ENCODE measurements around the gene PPP4R1.

The PPP4R1 gene

GRCh38 chr18:9596843-9597526 is 17.4 kb downstream of the PPP4R1 start:
- peak overlapping the region; percentile 75 for H3K27ac ChIP-seq
- DNase-seq (ENCODE audit: low read depth, low spot score): no peak

GRCh38 chr18:9596226-9596625 is 18.1 kb downstream of the PPP4R1 start:
- peak overlapping the region; percentile 75 for H3K27ac ChIP-seq
- no peak for DNase-seq (ENCODE audit: low read depth, low spot score)

- no peak for DNase-seq (ENCODE audit: low read depth, low spot score)
- H3K27ac ChIP-seq: peak overlapping the region; percentile 75
Observed at GRCh38 chr18:9594823-9595596, 19.3 kb downstream of the PPP4R1 start.

- DNase-seq (ENCODE audit: low read depth, low spot score): no peak
- no peak overlapping the region for H3K27ac ChIP-seq
Observed at GRCh38 chr18:9587924-9588323, 26.4 kb downstream of the PPP4R1 start.

GRCh38 chr18:9586814-9587213 is 27.5 kb downstream of the PPP4R1 start:
- H3K27ac ChIP-seq: no peak overlapping the region
- DNase-seq (ENCODE audit: low read depth, low spot score): no peak

GRCh38 chr18:9581667-9582066 is 32.7 kb downstream of the PPP4R1 start:
- no peak for DNase-seq (ENCODE audit: low read depth, low spot score)
- peak overlapping the region; percentile 17 for H3K27ac ChIP-seq

GRCh38 chr18:9578306-9578705 is 36.1 kb downstream of the PPP4R1 start:
- no peak for DNase-seq (ENCODE audit: low read depth, low spot score)
- H3K27ac ChIP-seq: peak overlapping the region; percentile 18

GRCh38 chr18:9577361-9577760 is 37.0 kb downstream of the PPP4R1 start:
- DNase-seq (ENCODE audit: low read depth, low spot score): no peak
- peak overlapping the region; percentile 18 for H3K27ac ChIP-seq

- DNase-seq (ENCODE audit: low read depth, low spot score): peak; percentile 75
- H3K27ac ChIP-seq: peak overlapping the region; percentile 21
Observed at GRCh38 chr18:9575558-9575957, 38.8 kb downstream of the PPP4R1 start.

- DNase-seq (ENCODE audit: low read depth, low spot score): no peak
- H3K27ac ChIP-seq: no peak overlapping the region
Observed at GRCh38 chr18:9574473-9575115, 39.8 kb downstream of the PPP4R1 start.

- no peak for DNase-seq (ENCODE audit: low read depth, low spot score)
- no peak overlapping the region for H3K27ac ChIP-seq
Observed at GRCh38 chr18:9571546-9571945, 42.8 kb downstream of the PPP4R1 start.

GRCh38 chr18:9570255-9570654 is 44.1 kb downstream of the PPP4R1 start:
- no peak overlapping the region for H3K27ac ChIP-seq
- DNase-seq (ENCODE audit: low read depth, low spot score): no peak

GRCh38 chr18:9569178-9569577 is 45.2 kb downstream of the PPP4R1 start:
- no peak overlapping the region for H3K27ac ChIP-seq
- no peak for DNase-seq (ENCODE audit: low read depth, low spot score)

- DNase-seq (ENCODE audit: low read depth, low spot score): no peak
Observed at GRCh38 chr18:9568186-9568585, 46.2 kb downstream of the PPP4R1 start.

GRCh38 chr18:9565407-9565806 is 49.0 kb downstream of the PPP4R1 start:
- no peak for DNase-seq (ENCODE audit: low read depth, low spot score)
- H3K27ac ChIP-seq: no peak overlapping the region

More at GRCh38 chr18:9568186-9568585, 46.2 kb downstream of the PPP4R1 start:
- no peak overlapping the region for H3K27ac ChIP-seq

GRCh38 chr18:9563331-9563730 is 51.0 kb downstream of the PPP4R1 start:
- no peak for DNase-seq (ENCODE audit: low read depth, low spot score)
- no peak overlapping the region for H3K27ac ChIP-seq

- H3K27ac ChIP-seq: peak overlapping the region; percentile 4
- DNase-seq (ENCODE audit: low read depth, low spot score): no peak
Observed at GRCh38 chr18:9562584-9562983, 51.8 kb downstream of the PPP4R1 start.

GRCh38 chr18:9561759-9562158 is 52.6 kb downstream of the PPP4R1 start:
- H3K27ac ChIP-seq: peak overlapping the region; percentile 4
- DNase-seq (ENCODE audit: low read depth, low spot score): no peak

GRCh38 chr18:9559253-9559652 is 55.1 kb downstream of the PPP4R1 start:
- H3K27ac ChIP-seq: peak overlapping the region; percentile 63
- DNase-seq (ENCODE audit: low read depth, low spot score): no peak

- H3K27ac ChIP-seq: peak overlapping the region; percentile 63
- DNase-seq (ENCODE audit: low read depth, low spot score): no peak
Observed at GRCh38 chr18:9558387-9559064, 55.8 kb downstream of the PPP4R1 start.

Measured in epithelial cell of prostate (primary cell).